Measurements from ENCODE around the gene TASP1.

Gene TASP1

DNA sequence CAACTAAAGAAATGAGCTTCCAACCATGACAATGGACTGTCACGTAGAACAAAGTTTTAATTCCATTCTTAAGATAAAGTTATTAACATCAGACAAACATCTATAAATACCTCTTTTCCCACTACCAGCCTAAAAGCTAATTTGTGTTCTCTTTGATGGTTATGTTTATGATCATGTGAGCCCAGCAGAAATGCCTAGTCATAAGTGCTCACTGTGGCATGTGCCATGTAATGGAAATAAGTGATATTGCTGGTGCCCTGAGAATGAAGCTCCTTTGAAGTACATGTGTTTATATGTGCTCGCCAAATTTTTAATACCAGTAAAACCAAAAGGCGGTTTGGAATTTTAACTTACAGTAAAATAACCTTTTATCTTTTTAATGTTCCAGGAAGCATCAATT, 211.9 kb downstream of the TASP1 start:
- DNase-seq = no peak

DNA sequence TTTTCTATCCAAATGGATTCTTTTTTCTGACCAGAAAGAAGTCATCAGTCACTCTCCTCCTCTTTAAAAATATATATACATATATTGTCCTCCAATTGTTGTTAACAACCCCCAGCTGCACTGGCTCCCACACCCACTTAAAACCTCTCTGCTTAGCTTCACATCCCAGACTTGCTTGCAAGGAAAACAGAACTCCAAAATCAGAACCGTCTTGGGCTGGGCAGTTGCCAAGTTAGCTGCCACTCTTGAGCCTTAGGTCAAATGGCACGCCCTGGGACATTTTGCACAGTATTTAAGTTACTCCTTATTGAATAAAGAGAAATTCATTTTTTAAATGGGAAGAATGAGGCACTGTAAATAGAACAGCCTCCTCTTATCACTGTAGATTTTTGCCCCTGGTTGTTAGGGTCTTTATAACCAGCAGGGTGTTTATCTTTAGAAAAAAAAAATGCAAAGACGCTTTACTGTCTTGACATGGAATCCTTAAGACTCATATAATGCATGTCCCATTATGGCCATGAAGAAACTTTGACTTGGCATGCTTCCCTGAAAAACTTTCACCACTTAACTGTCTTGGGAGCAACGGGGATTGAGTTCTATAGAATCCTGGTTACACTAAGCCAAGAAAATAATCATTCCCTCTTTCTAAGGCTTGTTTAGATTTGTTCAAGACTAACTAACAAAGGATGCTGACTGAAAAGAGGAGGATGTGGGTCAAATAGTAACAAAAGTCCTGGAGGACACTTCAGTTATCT, 213.2 kb downstream of the TASP1 start:
- no peak for DNase-seq

DNA sequence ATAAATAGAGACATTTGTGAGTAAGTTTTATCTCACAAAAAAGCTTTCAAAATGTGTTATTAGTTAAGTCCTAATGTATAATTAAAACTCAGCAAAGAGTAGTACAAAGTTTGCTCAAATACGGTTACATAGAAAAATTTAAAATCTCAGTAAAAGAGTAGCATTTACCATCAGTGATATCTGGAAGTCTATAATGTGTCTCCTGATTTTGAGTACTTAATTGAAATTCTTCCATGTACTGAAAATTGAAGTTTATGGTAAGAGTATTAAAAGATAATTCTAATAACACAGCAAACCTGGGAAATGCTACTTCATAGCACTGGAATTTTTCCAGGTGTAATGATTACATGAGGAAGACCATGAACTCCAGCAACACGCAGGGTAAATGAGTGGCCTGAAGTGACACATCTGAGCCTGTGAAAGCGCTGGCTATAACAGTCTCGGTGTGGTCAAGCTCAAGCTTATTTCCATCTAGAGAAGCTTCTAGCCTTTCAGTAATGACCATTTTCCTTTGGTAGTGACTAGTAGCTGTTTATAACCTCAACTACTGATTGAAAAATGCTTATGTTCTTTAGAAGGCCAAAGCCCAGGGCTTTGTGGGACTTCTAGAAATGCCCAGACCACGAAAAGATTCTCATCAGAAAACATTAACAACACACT, 214.4 kb downstream of the TASP1 start:
- DNase-seq = no peak

DNA sequence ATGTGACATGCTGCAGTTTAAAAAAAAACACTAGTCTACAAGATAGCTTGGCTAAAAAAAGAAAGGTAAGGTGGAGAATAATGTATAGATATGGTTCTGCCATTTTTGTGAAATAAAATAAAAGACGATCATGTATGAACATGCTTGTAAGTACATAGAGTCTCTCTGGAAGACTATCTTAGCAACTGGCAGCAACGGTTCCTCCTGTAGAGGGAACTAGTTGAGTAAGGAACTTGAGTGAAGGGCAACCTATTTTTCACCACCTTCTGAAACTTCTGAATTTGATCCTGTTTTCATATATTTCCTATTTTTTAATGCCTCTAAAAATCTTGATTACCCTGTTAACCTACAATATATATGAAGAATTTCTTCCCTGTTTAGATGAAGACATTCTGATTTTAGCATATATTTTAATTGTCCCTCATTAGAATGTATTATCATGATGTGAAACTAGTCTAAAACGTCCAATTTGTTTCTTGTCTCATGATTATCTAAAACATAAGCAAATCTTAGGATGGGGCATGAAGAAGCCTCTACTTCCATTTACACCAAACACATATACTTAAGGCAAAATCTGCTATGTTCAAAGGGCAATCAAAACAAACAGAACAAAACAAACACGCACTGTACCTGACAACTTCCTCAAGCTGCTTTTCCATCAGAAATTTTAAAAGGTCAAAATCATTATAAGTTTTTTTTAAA, 215.1 kb downstream of the TASP1 start:
- no peak for DNase-seq

DNA sequence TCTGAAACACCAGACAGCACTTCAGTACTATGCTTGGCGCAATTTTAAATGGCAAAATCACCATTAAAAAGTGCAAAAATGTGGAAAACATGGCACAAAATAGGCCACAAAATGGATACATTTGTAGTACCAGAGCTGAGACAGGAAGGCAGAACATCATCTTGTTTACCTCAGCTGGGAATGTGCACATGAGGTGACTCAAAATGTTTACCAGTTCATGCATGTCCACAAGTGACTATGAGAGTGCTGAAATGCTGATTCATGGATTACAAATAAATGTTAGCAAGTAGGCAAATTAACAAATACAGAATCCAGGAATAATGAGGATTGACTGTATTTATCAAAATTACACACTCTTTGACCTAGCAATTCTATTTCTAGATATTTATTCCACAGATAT, 216.1 kb downstream of the TASP1 start:
- DNase-seq = no peak

DNA sequence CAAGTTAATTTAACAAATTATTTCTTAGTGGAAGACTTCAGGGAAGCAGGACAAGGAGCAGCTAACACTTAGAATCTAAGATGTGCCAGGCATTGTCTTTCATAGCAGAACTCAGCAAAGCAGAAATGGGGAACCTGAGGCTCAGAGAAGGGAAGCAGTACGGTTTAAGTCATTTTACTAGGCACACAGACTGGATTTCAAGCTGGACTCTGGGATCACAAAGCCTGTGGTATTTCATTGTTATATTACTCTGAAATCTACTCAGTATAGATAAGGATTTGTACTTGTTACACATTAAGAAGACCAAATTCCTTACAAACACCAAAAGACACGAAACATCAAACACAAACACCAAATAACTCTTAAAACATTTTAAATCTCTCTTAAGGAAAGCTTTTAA, 218.1 kb downstream of the TASP1 start:
- DNase-seq = peak; percentile 23

DNA sequence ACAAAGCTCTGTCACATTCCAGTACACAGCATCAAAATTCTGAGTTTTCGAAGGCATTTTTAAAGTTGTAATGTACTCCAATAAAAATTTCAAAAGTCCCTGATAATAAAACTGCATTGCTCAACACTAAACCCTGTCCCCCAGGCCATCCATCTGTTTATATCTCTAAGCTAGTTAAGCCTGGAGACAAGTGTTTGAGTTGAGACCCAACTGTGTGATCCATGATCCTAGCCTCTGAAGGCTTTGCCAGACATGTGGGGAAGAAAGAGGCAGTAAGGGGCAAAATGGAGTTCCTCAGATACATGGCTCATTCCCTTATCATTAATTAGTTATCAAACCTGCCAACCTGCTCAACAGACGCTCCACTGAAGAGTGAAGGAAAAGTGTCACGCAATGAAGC, 219.3 kb downstream of the TASP1 start:
- DNase-seq = no peak

DNA sequence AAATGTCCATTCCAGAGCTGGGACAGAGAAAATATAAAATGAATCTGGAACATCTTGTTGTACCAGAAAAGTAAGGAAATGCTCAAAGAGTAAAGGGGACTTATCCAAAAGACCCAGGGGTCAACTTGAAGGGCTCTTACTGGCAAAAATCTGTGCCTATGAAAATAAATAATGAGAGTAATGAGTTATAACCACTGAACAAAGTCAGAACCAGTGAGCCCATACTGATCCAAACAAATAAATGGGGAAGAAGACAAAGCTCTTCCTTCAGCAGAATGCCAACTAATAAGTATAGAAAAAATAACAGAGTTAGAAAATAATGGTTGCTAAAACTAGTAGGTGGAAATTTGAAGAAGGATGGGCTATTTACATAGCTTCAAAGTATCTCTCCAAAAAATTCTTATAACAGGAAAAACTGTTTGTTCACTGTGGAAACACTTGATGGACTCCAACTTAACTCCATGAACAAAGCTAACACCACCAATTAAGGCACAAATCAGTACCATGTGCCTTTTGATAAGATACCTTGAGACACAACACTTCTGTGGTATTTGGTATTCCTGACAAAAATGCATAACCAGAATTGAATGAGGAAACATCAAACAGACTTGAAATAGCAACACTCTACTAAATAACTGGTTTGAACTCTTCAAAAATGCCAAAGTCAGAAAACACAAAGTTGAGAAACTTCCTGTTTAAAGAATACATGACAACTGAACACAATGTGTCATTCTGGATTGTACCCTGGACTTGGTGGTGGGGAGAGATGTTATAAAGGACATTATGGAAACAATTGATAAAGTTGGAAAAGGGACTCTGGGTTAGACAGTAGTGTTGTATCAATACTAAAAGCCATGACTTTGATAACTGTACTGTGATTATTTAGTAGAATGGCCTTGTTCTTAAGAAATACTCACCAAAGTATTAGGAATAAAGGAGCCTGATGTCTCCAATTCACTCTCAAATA, 220.2 kb downstream of the TASP1 start:
- peak; percentile 23 for DNase-seq

DNA sequence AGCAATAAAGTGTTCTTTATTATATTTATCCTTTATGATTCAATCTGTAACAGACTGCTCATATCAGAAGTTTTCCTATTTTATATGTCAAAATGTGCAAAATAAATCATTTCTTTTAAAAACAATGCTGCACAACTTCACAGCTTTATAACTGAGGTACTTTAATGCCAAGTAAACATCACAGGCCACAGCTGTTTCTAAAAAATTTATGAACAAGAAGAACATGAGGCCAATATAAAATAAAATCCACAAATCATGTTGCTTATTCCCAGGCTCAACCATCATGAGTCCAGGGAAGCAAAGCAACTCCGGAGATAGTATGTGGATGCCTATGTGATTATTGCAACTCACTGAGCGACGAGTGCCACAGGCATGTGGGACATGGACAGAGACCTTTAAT, 222.2 kb downstream of the TASP1 start:
- no peak for DNase-seq

DNA sequence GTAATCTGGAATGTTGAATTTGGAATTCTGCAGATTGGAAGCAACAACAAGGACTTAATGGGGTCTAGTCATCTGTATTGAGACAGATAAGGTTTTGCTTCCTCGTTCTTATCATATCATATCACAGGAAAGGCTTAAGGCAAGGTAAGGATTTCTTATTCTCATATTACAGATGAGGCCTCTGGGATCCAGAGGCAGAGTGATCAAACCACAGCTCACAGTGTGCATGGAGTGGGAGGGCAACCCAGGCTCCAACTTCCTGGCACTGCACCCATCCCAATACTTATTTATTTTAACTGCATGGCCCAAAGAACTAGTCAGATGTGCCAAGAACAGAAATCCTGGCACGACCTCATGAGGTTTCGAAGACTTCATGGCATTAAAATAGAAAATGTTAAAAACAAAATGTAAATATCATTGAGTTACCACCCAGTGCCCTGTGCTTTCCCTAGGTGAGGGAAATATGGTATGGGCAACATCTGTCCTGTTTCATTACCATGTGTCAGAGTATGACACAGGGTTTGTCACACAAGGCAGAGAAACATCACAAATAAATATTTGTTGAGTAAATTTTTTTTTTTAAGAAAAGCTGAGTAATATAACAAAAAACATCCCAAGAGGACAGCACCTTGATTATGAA, 225.8 kb downstream of the TASP1 start:
- DNase-seq = no peak

DNA sequence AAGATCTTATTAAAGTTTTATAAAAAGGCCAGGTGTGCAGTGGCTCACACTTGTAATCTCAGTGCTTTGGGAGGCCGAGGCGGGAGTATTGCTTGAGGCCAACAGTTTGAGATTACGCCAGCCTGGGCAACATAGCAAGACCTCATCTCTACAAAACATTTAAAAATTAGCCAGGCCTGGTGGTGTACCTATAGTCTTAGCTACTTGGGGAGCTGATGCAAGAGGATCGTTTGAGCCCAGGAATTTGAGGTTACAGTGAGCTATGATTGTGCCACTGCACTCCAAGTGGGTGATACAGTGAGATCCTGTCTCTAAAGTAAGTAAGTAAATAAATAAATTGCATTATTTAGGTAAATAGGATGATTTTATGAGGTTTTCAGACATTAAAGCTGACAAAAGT, 234.4 kb downstream of the TASP1 start:
- DNase-seq = no peak

DNA sequence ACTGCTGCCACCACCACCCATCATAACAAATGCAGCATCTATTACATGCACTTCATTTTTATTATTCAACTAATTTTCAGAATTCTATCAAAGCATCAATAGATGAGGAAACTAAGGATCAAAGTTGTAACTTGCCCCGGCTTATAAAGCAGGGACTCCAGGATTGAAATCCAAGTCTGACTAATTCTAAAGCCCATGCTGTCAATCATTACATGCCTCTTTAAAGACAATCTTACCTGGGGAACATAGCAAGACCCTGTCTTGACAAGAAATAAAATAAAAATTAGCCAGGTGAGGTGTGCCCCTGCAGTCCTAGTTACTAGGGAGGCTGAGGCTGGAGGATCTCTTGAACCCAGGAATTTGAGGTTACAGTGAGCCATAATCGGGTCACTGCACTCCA, 235.3 kb downstream of the TASP1 start:
- DNase-seq = no peak

DNA sequence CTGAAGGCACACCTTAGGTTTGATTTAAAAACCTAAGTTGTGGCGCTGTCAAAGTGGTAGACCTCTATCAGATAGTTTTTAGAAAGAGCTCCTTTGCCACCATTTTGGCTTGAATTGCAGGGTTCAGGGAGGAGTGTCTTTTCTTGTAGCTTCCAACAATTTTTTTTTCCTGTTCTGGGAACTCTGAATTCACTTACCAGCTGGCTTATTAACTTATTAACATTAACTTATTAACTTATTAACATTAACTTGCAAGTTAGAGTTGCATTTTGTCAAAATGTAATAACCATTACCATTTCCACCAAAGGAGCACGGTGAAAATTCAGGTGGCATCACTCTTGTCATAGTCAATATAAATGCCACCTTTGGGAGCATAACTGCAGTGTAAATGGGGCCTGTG, 235.7 kb downstream of the TASP1 start:
- no peak for DNase-seq

DNA sequence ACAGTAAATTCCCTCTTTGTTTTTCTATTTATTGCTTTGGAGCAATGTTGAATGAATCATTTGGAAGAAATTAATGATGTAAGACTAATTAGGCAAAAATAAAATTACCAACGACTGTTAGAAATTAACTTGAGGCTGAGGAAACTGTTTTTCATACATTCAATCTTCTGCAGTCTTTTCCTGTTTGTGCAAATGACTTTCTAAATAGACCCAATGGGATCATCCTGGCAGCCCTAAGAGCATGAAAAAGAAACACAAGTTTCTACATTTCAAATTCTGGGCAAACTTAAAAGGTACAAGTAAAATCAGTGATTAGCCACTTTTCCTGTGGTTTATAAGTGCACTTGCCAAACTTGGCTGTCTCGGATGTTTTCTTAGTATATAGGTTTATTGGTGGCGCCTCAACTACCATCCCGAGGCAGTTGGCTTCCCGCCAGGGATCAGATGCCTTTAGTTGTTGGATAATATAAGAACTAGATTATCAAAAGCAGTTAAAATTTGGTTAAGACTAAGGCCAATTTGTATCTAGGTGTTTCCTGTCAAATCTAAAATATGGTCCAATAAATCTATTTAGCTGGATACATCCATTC, 236.5 kb downstream of the TASP1 start:
- no peak for DNase-seq

DNA sequence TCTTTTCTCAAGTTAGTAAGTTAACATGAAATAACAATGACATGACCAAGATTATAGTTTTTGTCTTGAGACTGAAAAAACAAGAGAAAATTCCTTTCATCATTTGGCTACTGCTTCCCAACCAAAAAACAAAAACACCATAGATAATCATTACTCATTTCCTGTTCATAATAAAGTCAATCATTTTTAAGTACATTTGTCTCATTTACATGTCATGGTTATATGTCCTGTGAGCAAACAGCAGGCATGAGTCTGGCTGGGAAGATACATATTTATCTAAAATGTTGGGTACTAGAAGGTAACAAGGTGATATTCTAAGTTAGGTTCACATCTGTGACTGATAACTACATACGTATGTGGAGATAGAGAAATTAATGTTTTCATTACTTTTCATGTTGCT, 237.1 kb downstream of the TASP1 start:
- no peak for DNase-seq

DNA sequence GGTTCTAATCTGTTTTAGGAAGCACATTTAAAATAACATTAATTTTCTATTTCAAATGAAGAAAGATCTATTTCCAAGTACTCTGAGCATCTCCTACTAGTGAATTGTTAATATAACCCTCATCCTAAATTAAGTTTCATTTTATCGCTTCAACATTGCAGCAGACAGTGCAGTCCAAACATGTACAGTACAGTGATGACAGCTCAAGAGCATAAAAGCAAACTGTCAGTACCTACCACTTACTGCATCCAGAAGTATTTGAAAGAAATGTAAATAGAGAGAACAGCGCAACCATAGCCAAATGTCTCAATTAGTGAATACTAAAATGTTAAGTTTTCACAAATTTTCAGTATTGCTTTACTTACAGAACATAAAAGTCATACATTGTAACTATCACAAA, 238.3 kb downstream of the TASP1 start:
- no peak for DNase-seq

DNA sequence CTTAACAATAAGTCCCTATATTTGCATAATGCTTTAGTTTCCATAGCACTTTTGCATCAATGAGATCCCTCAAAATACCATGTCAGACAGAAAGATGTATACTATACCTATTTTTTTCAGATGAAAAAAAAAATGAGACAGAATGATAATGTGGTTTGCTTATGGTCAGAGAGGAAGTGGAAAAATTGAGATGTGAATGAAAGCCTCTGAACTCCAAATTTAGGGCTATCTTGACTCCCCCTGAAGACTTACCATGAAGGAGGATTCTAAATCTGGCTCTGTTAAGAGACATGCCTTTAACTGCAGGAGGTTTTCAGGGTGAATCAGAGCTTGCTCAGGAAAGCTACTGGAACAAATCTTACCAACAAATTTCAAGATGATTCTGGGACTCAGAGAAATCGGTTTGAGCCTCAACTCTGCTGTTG, 241.4 kb downstream of the TASP1 start:
- DNase-seq = no peak

DNA sequence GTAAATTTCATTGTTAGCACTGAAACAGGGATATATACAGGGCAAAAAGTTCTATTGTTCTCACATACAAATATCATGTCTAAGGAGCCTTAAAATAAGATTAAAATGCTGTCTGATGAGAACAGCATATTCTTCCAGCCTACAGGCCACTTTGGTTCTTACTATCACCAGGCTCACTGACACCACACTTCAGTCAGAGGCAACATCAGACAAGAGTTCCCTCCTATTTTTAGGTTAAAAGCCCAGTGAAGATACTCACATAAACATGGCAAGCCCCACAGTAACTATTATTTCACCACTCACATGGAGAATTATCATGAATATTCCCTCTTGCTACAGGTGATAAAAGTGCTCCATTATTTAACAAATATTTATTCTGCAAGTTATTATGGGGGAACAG, 241.9 kb downstream of the TASP1 start:
- DNase-seq = no peak

DNA sequence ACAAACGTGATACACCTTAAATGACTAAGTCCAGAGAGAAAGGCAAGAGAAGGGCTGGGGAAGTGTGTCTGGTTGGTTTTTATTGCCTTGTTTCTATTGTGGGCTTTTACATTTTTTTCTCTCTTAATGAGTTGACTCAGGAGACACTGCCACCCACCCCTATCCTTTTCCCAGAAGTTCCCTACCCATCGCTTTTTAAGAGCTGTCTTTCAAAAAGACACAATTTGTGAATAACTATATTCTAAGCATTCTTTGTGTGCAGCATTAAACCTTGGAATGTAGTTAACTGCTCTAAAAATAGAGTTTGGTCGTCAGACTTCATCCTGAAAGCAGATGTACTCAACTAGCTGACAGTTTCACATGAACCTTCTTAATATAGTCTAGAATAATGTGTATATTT, 242.7 kb downstream of the TASP1 start:
- no peak for DNase-seq

DNA sequence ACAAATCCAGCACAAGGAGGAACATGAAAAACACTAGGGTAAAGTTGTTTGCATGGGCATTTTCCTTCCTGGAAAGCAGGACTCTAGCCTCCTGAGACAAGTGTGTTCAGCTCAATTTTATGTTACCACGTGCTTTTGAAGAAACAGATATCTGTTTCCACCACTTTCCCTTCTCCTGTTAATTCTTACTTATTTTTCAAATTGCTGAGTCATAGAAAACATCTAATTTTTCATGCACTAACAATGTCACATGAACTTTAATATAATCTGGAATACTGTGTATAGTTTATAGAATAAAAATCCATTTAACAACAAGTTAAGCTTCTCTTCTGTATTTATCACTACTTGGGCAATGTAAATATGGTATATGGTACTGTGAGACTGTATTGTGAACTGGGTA, 243.5 kb downstream of the TASP1 start:
- DNase-seq = no peak

DNA sequence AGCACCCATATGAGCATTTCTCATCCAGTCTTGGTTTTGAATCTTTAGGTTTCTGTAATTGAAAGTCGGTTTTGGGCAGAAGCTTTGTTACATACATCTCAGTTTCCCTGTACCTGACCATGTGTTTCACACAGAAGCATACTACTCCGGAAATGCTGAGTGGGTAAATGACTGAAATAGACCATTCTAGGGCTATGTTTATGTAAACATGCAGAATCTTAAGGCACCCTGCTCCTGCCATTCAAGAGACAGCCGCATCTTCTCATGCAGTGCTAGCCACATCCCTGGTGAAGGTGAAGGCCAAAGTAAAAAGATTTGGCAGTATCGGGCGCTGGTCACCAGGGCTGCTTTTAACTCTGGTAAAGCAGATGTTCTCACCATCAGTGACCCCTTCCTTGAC, 246.3 kb downstream of the TASP1 start:
- no peak for DNase-seq

DNA sequence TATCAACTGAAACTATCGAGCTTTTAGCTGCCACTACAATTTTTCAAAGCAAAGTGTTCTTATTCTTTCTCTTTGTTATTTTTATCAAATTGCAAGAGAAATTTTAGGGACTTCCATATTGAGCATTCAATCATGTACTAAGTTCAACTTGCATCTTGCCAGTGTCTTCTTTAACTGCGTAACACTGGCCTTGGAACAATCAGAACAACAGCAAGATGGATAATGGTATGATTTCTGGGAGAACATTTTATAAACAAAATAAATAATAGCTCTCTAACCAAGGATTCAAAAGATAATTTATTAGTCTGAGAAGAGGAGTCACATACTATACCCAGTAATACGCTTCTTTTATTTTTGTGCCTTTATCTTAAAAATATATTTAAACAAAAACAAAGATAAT, 249.6 kb downstream of the TASP1 start:
- no peak for DNase-seq
